HG03354 (cell line): ENCODE results near the gene CARMIL3.

ENCODE experiments used
- ATAC-seq: cut with Tn5 transposase; IDR thresholded peaks from one replicate; pipeline ENCODE4 v1.9.1; 2021; ENCODE audit warnings: mild to moderate bottlenecking; ENCODE audit not compliant: unreplicated experiment, poor library complexity, severe bottlenecking

CARMIL3 gene

DNA sequence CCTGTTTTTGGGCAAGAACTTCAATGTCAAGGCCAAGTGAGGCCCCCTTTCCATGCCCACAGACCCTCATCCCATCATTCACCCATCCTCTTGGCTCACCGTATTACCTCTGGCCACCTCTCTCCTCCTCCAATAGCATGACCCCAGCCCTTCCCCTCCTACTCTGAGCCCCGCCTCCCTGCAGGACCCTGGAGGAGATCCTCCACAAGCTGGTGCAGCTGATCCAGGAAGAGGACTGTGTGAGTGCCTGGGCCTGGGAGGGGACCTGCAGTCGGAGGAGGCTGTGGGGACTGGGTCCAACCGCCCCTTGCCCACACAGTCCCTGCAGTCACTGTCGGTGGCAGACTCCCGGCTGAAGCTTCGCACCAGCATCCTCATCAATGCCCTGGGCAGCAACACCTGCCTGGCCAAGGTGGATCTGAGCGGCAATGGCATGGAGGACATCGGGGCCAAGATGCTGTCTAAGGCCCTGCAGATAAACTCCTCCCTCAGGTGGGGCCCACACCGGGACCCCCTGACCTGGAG, 7.2 kb downstream of the CARMIL3 start:
- ATAC-seq = no peak

DNA sequence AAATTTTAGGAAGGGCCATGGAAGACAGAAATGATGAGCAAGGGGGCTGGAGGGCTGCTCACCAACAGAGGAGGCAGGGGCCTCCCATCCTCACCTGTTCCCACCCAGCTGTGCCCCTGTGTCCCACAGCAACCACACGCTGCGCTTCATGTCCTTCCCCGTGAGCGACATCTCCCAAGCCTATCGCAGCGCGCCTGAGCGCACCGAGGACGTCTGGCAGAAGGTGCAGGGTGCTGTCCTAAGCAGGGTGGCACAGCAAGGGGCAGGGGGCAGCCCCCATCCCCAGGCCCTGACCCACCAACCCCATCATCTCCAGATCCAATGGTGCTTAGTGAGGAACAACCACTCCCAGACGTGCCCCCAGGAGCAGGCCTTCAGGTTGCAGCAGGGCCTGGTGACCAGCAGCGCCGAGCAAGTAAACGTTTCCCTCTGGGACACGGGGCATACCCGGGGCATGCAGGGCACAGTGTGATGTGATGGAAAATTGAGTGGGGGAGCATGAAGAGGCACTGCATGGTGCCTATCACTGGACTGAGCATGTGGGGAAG, 8.1 kb downstream of the CARMIL3 start:
- ATAC-seq = no peak

DNA sequence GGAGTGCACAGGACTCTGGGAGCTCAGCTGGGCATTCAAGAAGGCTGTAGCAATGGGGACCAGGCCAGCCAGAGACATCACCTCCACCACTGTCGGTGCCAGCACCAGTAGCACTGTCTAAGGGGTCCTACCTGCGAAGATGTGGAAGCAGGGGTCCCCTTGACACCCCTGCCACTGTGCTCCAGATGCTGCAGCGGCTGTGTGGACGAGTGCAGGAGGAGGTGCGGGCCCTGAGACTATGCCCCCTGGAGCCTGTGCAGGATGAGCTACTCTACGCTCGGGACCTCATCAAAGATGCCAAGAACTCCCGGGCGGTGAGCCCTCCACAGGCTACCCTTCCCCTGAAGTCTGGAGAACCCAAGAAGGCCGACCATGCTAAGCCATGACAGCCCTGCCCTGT, 8.6 kb downstream of the CARMIL3 start:
- no peak for ATAC-seq

DNA sequence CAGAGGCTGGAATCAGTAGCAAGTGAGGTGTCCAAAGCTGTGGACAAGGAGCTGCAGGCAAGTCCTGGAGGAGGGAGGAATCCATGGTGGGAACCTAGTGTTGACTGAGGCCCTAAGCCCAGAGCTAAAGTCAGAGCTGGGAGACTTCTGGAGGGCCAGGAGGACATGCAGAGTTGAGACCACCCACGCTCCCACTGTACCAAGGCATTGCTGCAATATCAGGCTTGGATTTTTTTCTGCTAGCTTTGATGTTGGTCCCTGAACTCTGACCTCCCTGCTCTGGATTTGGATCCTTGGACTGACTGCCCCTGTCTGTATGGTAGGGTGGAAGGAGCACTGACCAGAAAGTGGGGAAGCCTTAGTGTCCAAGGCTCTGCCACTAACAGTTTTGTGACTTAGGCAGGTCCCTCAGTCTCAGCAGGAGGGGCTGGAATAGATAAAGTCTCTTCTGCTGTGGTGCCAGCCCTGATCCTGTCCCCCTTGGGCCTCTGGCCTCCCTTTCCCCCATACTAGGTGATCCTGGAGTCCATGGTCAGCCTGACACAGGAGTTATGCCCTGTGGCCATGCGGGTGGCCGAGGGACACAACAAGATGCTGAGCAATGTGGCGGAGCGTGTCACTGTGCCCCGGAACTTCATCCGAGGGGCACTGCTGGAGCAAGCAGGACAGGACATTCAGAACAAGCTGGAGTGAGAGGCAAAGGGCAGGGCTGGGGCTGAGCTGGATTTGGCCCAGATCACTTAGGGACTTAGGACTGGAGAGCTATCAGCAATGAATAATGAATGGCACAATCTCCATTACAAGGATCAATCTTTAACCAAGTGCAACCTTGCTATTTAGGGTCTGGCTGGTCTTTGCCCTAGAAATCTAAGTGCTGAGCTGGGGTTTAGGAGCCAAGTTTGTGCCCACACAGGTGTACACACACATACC, 9.4 kb downstream of the CARMIL3 start:
- no peak for ATAC-seq

DNA sequence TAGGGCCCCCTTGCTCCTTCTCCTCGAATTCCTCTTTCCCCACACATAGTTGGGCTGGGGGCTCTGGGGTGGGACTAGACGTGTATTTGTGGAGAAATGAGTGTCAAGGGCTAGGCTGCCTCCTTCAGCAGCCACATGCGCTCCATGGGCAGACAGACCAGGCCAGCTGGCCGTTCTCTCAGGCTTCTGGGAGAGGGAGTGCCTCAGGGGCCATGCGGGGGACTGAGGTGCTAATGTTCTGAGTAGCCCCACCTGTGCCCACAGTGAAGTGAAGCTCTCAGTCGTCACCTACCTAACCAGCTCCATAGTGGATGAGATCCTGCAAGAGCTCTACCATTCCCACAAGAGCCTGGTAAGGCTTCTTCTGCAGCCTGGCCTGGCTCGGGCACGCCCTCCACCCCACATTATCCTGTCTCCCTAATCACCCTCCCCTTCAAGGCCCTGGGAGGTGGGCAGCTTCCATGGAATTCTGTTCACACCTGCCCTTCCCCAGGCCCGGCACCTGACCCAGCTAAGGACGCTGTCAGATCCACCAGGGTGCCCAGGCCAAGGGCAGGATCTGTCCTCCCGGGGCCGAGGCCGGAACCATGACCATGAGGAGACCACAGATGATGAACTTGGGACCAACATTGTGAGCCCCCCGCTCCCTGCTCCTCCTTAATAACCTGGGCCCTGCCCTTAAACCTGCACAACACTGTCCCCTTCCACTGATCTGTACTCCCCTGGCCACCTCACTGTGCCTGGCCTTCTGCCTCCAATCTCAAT, 10.6 kb downstream of the CARMIL3 start:
- no peak for ATAC-seq

DNA sequence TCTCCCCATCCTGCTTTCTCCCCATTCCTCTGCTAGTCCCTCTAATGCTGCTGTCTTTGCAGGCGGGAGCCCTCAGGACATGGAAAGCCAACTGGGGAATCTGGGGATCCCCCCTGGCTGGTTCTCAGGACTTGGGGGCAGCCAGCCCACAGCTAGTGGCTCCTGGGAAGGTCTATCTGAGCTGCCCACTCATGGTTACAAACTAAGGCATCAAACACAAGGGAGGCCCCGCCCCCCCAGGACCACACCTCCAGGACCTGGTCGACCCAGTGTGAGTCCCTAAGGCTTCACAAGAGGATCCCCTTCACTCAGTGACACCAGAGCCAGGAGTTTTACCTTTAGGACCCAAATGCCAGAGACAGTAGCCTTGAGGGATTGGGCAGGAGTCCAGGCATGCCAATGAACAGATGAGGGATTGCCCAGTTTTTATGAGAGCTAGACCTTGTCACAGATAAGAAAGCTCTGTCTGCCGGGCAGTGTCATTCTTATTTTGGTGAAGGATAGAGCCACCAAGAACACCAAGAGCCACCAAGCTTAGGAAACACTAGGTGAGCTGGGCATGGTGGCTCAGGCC, 11.5 kb downstream of the CARMIL3 start:
- no peak for ATAC-seq

DNA sequence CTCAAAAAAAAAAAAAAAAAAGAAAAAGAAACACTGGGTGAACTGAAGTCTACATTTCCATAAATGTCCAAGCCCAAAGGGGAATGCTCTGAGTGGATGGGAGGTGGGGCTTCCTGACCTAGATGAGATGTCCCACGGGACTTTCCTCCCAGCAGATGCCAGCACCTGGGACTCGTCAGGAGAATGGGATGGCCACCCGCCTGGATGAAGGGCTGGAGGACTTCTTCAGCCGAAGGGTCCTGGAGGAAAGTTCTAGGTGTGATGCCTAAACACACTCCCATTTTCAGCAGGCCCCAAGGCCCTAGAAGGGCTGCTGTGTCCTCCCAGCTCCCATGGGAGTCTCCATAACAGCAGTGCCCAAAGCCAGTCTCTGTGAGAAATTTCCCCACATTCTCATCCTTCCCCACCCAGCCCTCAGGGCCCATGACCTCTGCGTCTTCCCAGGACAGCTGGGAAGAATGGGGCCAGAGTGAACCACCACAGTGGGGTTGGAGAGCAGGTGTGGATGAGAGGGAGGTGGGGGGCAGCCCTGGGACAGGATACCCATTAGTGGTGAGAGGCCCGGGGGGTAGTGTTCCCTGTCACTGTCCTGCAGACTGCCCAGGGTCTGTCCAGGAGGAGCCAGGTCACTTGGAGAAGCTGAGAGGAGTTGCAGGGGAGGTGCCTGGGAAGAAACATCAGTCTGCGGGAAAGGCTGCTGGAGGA, 12.4 kb downstream of the CARMIL3 start:
- ATAC-seq = no peak

DNA sequence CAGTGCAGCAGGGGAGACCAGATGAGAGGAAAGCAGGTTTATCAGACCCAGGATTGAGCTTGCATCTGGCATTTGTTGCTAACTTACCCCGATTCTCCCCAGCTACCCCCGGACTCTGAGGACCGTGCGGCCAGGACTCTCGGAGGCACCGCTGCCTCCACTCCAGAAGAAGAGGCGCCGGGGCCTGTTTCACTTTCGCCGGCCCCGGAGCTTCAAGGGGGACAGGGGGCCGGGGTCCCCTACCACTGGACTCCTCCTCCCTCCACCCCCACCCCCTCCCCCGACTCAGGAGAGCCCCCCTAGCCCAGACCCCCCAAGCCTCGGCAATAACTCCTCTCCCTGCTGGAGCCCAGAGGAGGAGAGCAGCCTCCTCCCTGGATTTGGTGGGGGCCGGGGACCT, 13.0 kb downstream of the CARMIL3 start:
- no peak for ATAC-seq

DNA sequence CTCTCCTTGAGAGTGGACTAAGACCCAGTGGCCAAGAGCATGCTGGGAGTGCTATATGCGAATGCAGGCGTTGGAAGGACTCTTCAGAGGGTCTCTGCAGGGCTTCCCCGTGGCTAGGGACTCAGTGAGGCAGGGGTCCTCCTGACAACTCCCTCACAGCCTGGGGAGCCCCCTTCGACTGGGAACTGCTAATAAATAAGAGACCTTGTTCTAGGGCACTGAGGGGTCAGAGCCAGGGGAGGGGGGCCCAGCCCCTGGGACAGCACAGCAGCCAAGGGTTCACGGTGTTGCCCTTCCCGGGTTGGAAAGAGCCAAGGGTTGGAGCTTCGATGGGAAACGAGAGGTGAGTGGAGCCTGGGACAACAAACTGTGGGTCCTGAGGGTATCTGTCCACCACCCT, 13.6 kb downstream of the CARMIL3 start:
- no peak for ATAC-seq

DNA sequence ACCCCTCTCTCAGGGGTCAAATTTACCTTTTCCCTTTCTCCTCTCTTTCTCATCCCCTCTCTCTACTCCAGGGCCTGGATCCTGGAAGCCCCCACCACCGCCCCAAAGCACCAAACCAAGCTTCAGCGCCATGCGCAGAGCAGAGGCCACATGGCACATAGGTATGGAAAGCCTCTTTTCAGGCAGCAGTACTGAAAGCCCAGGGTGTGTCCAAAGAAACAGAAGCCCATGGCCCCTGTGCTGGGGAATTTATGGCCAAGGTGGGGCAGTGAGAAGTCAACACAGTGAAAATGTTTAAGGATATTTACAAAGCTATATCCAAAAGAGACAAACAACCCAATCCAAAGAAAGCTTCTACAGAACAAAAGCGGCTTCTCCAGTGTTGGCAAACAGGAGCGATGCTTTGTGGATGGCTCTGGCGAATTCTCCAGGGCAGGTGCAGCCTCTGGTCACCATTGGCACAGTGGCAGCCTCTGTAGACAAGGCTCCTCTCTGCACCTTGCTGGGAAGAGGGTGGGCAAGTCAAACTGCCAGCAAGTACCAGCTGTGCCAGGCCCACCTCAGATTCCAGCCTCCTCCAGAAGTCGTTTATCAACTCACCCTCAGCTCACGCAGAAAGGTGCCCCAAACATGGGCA, 14.8 kb downstream of the CARMIL3 start:
- no peak for ATAC-seq

DNA sequence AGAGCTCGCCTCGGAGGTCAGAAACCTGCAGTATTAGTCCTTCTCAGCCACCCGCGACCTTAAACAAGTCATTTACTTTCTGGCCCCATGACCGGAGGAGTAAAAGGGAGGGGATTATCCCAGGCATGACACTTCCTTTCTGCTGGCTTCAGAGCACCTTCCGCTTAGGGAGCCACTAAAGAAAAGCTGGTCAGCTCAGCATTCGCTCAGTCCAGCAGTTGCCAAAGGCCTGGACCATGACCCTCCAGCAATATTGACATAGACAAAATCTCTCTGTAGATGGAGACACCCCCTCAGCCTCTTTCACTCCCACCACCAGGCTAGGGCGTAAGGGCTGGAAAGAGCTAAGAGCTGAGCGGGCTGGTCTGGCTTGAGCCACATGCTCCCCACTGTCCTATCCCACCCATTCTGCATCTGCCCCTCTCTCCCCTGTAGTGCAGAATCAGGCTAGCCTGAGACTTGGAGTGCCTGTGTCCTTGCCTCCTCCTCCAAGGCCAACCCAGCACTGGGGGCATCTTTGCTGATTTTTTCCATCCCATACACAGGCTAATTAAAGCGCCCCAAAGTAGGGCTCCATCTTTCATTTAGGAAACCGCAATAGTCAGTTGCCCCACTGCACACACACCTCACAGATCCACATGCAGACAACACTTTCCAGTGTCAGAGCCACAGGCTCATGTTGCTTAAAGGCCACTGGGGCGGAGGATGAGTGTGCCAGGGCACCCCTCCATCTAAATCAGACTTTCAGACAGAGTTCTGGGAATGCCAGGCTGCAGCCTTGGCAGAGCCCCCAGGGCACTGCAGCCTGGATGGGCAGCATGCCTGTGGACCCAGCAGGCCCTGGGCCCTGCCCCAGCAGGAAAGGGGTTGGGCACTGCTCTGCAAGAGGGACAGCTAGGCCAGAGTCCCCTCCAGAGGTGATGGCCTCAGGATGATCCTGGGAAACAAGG, 15.6 kb downstream of the CARMIL3 start:
- no peak for ATAC-seq

DNA sequence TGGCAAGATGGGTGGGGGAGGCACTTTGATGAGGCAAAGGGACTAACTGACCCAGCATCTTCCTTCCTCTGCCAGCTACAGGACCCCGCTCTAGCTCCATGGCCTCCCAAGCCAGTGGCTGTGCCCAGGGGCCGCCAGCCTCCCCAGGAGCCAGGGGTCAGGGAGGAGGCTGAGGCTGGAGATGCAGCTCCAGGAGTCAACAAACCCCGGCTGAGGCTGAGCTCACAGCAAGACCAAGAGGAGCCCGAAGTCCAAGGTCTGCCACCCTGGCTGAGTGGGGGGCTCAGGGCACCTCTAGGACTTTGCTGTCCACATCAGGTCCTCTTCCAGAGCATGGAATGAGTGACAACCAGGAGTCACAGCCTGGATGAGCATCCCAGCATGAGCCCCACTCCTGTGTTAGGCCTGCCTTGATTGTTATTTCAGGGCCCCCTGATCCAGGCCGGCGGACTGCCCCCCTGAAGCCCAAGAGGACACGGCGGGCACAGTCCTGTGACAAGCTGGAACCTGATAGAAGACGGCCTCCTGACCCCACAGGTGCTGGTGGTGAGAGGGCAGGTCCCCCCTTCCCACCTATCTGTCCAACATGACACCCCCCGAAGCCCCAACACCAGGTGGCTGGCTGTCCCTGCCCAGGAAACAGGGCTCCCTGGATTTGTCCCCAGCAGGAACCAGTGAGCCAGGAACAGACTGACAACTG, 17.1 kb downstream of the CARMIL3 start:
- no peak for ATAC-seq

DNA sequence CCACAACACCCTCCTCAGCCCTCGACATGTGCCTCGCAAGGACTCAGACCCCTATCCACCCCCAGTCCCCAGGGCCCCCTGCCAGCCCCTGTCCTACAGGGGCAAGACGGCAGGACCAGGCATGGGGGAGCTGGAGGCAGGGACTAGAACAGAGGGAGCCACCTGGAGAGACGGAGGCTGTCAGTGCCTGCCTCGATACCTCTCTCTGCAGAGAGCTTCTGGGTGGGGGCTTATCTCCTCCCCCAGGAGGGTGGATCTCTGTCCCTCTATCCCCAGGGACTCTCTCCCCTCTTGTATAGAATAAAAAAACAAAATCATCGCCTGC, 17.6 kb downstream of the CARMIL3 start:
- no peak for ATAC-seq

DNA sequence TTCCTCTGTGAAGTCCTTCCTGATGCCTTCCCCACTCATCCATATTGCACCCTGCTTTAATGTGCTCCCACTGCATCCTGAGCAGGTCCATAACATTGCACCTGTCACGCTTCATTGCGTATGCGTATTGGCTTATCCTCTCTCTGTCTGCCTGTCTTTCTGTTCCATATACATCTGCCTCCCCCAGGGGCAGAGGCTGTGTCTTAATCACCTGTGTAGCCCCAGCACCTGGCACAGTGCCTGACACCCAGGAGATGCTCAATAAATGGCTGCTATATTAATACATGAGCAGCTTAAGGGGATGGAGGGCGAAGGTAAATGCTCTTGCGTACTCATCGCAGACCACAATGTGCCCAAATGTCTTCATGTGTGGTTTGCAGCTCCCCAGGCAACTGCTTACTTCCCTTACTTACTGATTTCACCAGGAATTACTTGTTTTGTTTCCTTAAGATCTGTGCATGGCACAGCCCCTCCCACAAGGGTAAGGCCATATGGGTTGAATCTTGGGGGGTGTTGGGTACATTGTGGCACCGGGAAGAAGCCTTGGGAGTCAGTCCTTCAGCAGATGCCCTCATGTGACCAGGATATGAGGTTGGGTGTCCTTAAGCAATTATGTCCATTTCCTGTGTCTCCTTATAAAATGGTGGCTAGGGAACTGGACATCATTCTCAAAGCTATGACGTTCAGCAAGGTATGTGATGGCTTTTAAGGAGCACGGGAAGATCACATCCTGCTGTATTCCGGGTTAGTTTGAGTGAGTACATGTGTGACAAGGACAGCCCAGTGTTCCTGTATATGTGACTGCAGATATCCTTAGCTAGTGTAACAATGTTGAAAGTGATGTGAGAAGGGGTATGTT, 18.7 kb downstream of the CARMIL3 start:
- ATAC-seq = no peak

DNA sequence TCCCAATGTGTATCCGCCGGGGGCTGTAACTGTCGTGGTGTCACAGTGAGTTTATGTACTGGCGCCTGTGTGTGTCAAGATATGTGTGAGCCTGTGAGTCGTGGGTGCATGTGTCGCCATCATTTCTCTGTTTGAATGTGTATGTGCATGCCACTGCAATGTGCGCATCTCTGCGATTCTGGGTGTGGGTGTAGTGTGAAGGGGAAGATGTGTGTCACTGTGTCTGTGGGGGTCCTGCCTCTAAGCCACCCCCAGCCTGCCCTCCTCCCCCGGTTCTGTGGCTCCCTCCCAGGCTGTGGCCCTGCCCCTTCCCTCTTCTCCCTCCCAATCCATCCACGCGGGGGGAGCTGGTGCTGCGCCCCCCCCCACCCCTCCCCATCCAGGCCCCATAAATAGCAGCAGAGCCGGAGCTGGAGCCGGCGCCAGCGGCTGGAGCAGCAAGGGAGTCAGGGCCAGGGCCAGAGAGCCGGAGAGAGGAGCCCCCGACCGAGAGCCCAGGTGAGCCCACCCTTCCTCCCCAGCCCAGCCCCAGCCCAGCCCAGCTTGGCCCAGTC, 19.4 kb downstream of the CARMIL3 start, which contains the start of gene CPNE6:
TSS of gene CPNE6 (plus strand) at position 419 of the 554 bp plus-strand sequence. CDS start 1,375 bp downstream, outside the sequence.
- no peak for ATAC-seq

DNA sequence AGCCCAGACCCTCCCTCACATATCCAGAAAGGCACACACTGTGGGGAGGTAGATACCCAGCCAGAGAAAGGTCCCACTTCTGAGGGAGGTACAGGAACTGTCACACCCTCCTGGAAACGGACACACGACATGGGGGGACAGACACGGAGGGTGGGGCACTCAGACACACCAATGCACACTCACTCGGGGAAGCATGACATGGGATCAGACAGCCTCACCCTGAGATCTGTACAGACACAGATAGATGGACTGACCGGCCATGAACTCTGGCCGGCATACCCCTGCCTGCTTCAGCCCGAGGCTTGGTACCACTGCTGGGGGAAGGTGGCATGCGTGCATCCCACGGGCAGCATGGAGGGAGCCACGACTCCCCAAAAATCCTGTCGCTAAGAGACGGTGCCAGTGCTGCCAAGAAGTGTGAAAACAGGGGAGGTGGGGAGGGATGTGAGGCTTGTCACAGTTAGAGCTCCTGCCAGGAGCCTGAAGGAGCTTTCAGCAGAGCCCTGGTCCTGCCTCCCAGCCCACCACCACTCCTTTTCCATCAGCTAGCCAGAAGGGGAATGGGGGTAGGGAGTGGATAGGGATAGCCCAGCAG, 20.1 kb downstream of the CARMIL3 start:
- ATAC-seq = no peak
